Measurements from ENCODE around the gene TUBA1B. TPM values are rescaled to one million over a fixed set of nuclear protein-coding genes. Genes with fewer than 3 reads are reported as not detected.

Gene TUBA1B
- total and polyA plus RNA-seq, 2 of the 13 experiments (the other 11 are each of a cell fraction or from before 2014, with no cell fraction given), result 1,275 to 1,353 TPM

GRCh38 chr12:49092086-49092815, 38.9 kb downstream of the TUBA1B start (continued):
- TF ChIP-seq RERE (CRISPR knock-in tag; IDR thresholded peaks at IDR 0.05; ENCODE audit: low read depth) (no peak), ZNF629 (CRISPR knock-in tag; conservative IDR thresholded peaks at IDR 0.05) (no peak), ZNF737 (CRISPR knock-in tag; IDR thresholded peaks at IDR 0.05; ENCODE audit: borderline replicate concordance) (no peak), ATM (IDR thresholded peaks at IDR 0.05; ENCODE audit: borderline replicate concordance) (no peak), HNRNPLL (IDR thresholded peaks at IDR 0.05; ENCODE audit: low read depth, low read length, poor library complexity, severe bottlenecking) (no peak), TCF7L2 (IDR thresholded peaks at IDR 0.05; ENCODE audit: low read depth, low read length) (no peak), FOXK2 (IDR thresholded peaks at IDR 0.05) (no peak), ZSCAN12 (CRISPR knock-in tag; IDR thresholded peaks at IDR 0.05) (no peak), CBX5 (CRISPR knock-in tag; IDR thresholded peaks at IDR 0.05; ENCODE audit: borderline replicate concordance) (no peak), ESRRA (CRISPR knock-in tag; IDR thresholded peaks at IDR 0.05; ENCODE audit: low read depth) (no peak), MEIS2 (CRISPR knock-in tag; IDR thresholded peaks at IDR 0.05) (0 out of 2 replicates have a peak, but pooled peaks have one; percentile 12), SOX13 (IDR thresholded peaks at IDR 0.05) (no peak), SOX13 (CRISPR knock-in tag; conservative IDR thresholded peaks at IDR 0.05 in 1 of 2, IDR thresholded peaks at IDR 0.05 in 1 of 2) (0 out of 4 replicates have a peak, but pooled peaks of 1 of the 2 experiments have one; percentile 1), ZNF781 (CRISPR knock-in tag; IDR thresholded peaks at IDR 0.05; ENCODE audit: borderline replicate concordance, not compliant biosample characterization) (no peak), PLRG1 (conservative IDR thresholded peaks at IDR 0.05) (no peak)
- TF ChIP-seq, protein P1, sequence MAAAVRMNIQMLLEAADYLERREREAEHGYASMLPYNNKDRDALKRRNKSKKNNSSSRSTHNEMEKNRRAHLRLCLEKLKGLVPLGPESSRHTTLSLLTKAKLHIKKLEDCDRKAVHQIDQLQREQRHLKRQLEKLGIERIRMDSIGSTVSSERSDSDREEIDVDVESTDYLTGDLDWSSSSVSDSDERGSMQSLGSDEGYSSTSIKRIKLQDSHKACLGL (CRISPR knock-in tag; IDR thresholded peaks at IDR 0.05), result no peak
- TF ChIP-seq, protein P2, sequence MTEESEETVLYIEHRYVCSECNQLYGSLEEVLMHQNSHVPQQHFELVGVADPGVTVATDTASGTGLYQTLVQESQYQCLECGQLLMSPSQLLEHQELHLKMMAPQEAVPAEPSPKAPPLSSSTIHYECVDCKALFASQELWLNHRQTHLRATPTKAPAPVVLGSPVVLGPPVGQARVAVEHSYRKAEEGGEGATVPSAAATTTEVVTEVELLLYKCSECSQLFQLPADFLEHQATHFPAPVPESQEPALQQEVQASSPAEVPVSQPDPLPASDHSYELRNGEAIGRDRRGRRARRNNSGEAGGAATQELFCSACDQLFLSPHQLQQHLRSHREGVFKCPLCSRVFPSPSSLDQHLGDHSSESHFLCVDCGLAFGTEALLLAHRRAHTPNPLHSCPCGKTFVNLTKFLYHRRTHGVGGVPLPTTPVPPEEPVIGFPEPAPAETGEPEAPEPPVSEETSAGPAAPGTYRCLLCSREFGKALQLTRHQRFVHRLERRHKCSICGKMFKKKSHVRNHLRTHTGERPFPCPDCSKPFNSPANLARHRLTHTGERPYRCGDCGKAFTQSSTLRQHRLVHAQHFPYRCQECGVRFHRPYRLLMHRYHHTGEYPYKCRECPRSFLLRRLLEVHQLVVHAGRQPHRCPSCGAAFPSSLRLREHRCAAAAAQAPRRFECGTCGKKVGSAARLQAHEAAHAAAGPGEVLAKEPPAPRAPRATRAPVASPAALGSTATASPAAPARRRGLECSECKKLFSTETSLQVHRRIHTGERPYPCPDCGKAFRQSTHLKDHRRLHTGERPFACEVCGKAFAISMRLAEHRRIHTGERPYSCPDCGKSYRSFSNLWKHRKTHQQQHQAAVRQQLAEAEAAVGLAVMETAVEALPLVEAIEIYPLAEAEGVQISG (CRISPR knock-in tag; IDR thresholded peaks at IDR 0.05), result 0 out of 2 replicates have a peak, but pooled peaks have one; percentile 33
- TF ChIP-seq, protein P3, sequence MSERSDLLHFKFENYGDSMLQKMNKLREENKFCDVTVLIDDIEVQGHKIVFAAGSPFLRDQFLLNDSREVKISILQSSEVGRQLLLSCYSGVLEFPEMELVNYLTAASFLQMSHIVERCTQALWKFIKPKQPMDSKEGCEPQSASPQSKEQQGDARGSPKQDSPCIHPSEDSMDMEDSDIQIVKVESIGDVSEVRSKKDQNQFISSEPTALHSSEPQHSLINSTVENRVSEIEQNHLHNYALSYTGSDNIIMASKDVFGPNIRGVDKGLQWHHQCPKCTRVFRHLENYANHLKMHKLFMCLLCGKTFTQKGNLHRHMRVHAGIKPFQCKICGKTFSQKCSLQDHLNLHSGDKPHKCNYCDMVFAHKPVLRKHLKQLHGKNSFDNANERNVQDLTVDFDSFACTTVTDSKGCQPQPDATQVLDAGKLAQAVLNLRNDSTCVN (CRISPR knock-in tag; IDR thresholded peaks at IDR 0.05; ENCODE audit: borderline replicate concordance), result 0 out of 2 replicates have a peak, but pooled peaks have one; percentile 26
